IMR-90 (cell line): ENCODE data around the gene NOXO1. TPM values are rescaled to one million over a fixed set of nuclear protein-coding genes. Genes with fewer than 3 reads are reported as not detected.
A peak's percentile ranks its signal among the peaks of the same experiment; 100 is the strongest.

Source experiments
- ATAC-seq: fragments of 200-7000 bp; cut with Tn5 transposase; 2 replicates; pipeline ENCODE4 v1.9.1; 2020; ENCODE audit warnings: low read depth, mild to moderate bottlenecking, moderate library complexity
- BruUV-seq: library from RNA; stranded (reverse); fragments of 400-500 nt; replicated peaks from 2 replicates; lab custom pipeline; 2021; lab: Mats Ljungman, UMichigan
- CTCF ChIA-PET: fragments of 300-600 bp; formaldehyde crosslinking; extraction: SDS; loops from one replicate; lab custom pipeline; 2021; ENCODE audit warnings: antibody characterized with exemption; lab: Yijun Ruan, JAX
- POLR2A ChIA-PET: fragments of 300-600 bp; sonication (Branson Sonifier 250); formaldehyde crosslinking; loops from one replicate; lab custom pipeline; 2022; ENCODE audit warnings: antibody characterized with exemption; ENCODE audit not compliant: unreplicated experiment; lab: Charles Lee
- DNase-seq: peaks from one replicate; pipeline ENCODE4 v3.0.0; 2013
- H2AFZ ChIP-seq: replicated peaks from 2 replicates; pipeline ENCODE3; 2013; ENCODE audit warnings: low read length, mild to moderate bottlenecking; ENCODE audit not compliant: poor library complexity
- H2AK5ac ChIP-seq: 2 replicates; pipeline ENCODE4 v1.6.1; 2013; ENCODE audit warnings: low read depth, low read length, inconsistent platforms
- H2AK9ac ChIP-seq: replicated peaks from 2 replicates; pipeline ENCODE3; 2013; ENCODE audit warnings: mild to moderate bottlenecking, low read depth, low read length, moderate library complexity; ENCODE audit not compliant: poor library complexity
- H2BK120ac ChIP-seq: 2 replicates; pipeline ENCODE4 v1.6.1; 2013; ENCODE audit warnings: low read depth, low read length, inconsistent platforms
- H2BK15ac ChIP-seq: 3 replicates; pipeline ENCODE4 v1.6.1; 2013; ENCODE audit warnings: low read depth, low read length, inconsistent platforms
- H2BK20ac ChIP-seq: 2 replicates; pipeline ENCODE4 v1.6.1; 2013; ENCODE audit warnings: low read depth, mild to moderate bottlenecking, inconsistent platforms, low read length, moderate library complexity
- H2BK5ac ChIP-seq: 2 replicates; pipeline ENCODE4 v1.6.1; 2013; ENCODE audit warnings: mild to moderate bottlenecking, low read depth, low read length, inconsistent platforms; ENCODE audit not compliant: poor library complexity, severe bottlenecking
- H3K14ac ChIP-seq: replicated peaks from 2 replicates; pipeline ENCODE4 v1.6.1; 2013; ENCODE audit warnings: low read depth, low read length, inconsistent platforms
- H3K18ac ChIP-seq: 2 replicates; pipeline ENCODE4 v1.6.1; 2013; ENCODE audit warnings: low read depth, low read length, control low read depth
- H3K23ac ChIP-seq: 2 replicates; pipeline ENCODE4 v1.6.1; 2013; ENCODE audit warnings: low read depth, low read length, inconsistent platforms
- H3K27ac ChIP-seq: 2 replicates; pipeline ENCODE4 v1.5.1; 2013; ENCODE audit warnings: mild to moderate bottlenecking, control low read depth, low read length; ENCODE audit not compliant: insufficient read depth
- H3K27me3 ChIP-seq: 2 replicates; pipeline ENCODE4 v1.6.1; 2013; ENCODE audit warnings: low read length; ENCODE audit not compliant: control insufficient read depth, insufficient read depth
- H3K36me3 ChIP-seq: 2 replicates; pipeline ENCODE4 v1.6.1; 2013; ENCODE audit warnings: low read length, mixed read lengths; ENCODE audit not compliant: control insufficient read depth, insufficient read depth
- H3K4ac ChIP-seq: 2 replicates; pipeline ENCODE4 v1.6.1; 2013; ENCODE audit warnings: low read depth, low read length, inconsistent platforms
- H3K4me1 ChIP-seq: 2 replicates; pipeline ENCODE4 v1.6.1; 2013; ENCODE audit warnings: low read length, mixed read lengths; ENCODE audit not compliant: control insufficient read depth, insufficient read depth
- H3K4me2 ChIP-seq: 2 replicates; pipeline ENCODE4 v1.6.1; 2013; ENCODE audit warnings: low read depth, mild to moderate bottlenecking, control low read depth, low read length, moderate library complexity
- H3K4me3 ChIP-seq: 2 replicates; pipeline ENCODE4 v1.5.1; 2013; ENCODE audit warnings: low read depth, mild to moderate bottlenecking, control low read depth, low read length, moderate library complexity; ENCODE audit not compliant: insufficient read depth
- H3K56ac ChIP-seq: 2 replicates; pipeline ENCODE4 v1.6.1; 2013; ENCODE audit warnings: low read length, inconsistent platforms; ENCODE audit not compliant: insufficient read depth; ENCODE audit errors: extremely low read depth
- H3K79me1 ChIP-seq, 2 experiments: 2 replicates each; pipeline ENCODE4 v1.6.1; 2013; ENCODE audit warnings: low read length in 2 of 2, inconsistent platforms in 1 of 2, low read depth in 1 of 2
- H3K9ac ChIP-seq: 2 replicates; pipeline ENCODE4 v1.6.1; 2013; ENCODE audit warnings: low read depth, low read length, control low read depth
- H3K9me1 ChIP-seq: 2 replicates; pipeline ENCODE4 v1.6.1; 2013; ENCODE audit warnings: low read length, inconsistent platforms; ENCODE audit not compliant: insufficient read depth
- H3K9me3 ChIP-seq: 2 replicates; pipeline ENCODE4 v1.6.1; 2013; ENCODE audit warnings: low read length; ENCODE audit not compliant: control insufficient read depth, insufficient read depth
- H4K20me1 ChIP-seq: 2 replicates; pipeline ENCODE4 v1.6.1; 2013; ENCODE audit warnings: low read length, inconsistent platforms; ENCODE audit not compliant: insufficient read depth
- H4K5ac ChIP-seq: 2 replicates; pipeline ENCODE4 v1.6.1; 2013; ENCODE audit warnings: mild to moderate bottlenecking, low read depth, low read length, control low read depth
- H4K8ac ChIP-seq, 2 experiments: 2 replicates each; pipeline ENCODE4 v1.6.1; 2013; ENCODE audit warnings: low read depth in 2 of 2, low read length in 2 of 2, control low read depth in 1 of 2, inconsistent platforms in 1 of 2
- H4K91ac ChIP-seq: 2 replicates; pipeline ENCODE4 v1.6.1; 2013; ENCODE audit warnings: low read depth, low read length, inconsistent platforms; ENCODE audit not compliant: insufficient read depth
- BHLHE40 ChIP-seq: fragments of 150-350 bp; IDR thresholded peaks from 2 replicates; pipeline ENCODE4 v1.6.1; 2016; ENCODE audit warnings: mild to moderate bottlenecking, low read depth, low read length
- MAFK ChIP-seq: IDR thresholded peaks from 2 replicates; pipeline ENCODE4 v1.6.1; 2012; ENCODE audit warnings: low read depth, low read length, improper control_type of control experiment
- NFE2L2 ChIP-seq: fragments of 150-350 bp; IDR thresholded peaks from 2 replicates; pipeline ENCODE4 v1.6.1; 2016; ENCODE audit warnings: low read depth, mild to moderate bottlenecking, low read length
- POLR2A ChIP-seq: IDR thresholded peaks from 2 replicates; pipeline ENCODE4 v1.6.1; 2012; ENCODE audit warnings: mild to moderate bottlenecking, low read depth, low read length
- RCOR1 ChIP-seq: IDR thresholded peaks from 2 replicates; pipeline ENCODE4 v1.6.1; 2012; ENCODE audit warnings: mild to moderate bottlenecking, low read length, improper control_type of control experiment; ENCODE audit not compliant: insufficient replicate concordance
- SMC3 ChIP-seq: fragments of 150-350 bp; IDR thresholded peaks from 2 replicates; pipeline ENCODE4 v1.6.1; 2016; ENCODE audit warnings: low read depth, mild to moderate bottlenecking, antibody characterized with exemption, low read length, moderate library complexity
- WGBS, 2 experiments: methylation state at CpG; one replicate each; pipeline versions ENCODE4 v1.1.5 to v1.1.7; 2013; ENCODE audit warnings: missing lambda C conversion rate in 2 of 2; ENCODE audit not compliant: insufficient read length in 1 of 2; ENCODE audit errors: extremely low coverage in 2 of 2; 5-methylcytosine and 5-hydroxymethylcytosine counted together
- dilution Hi-C: fragments of 300-500 bp; cut with HindIII; formaldehyde crosslinking; loops from one replicate; pipeline ENCODE4 v1.14.3; 2018; ENCODE audit warnings: low sequenced_read_pairs; ENCODE audit not compliant: unreplicated experiment
- in situ Hi-C: fragments of 300-500 bp; cut with MboI; formaldehyde crosslinking; loops from 3 replicates; pipeline ENCODE4 v1.14.3; 2019; ENCODE audit warnings: low sequenced_read_pairs, inconsistent platforms, mixed read lengths
- intact Hi-C: fragments of 100-400 bp; cut with micrococcal nuclease; formaldehyde crosslinking; loops from 2 replicates; pipeline ENCODE4 v1.10.0; 2022
- polyA plus RNA-seq, 3 experiments: library from polyadenylated mRNA; depleted of rRNA; stranded (reverse); fragments of >200 nt; gene quantifications; 2 replicates each; pipeline ENCODE4 v1.2.3, GENCODE V29; 2012; ENCODE audit warnings: low replicate concordance in 1 of 3
- total RNA-seq: library from RNA; depleted of rRNA; stranded (reverse); fragments of >200 nt; gene quantifications from 2 replicates; pipeline ENCODE4 v1.2.3, GENCODE V29; 2012
- TF ChIP-seq, protein P1 (sequence below): conservative IDR thresholded peaks from 2 replicates; pipeline ENCODE4 v1.5.1; 2012; ENCODE audit warnings: mild to moderate bottlenecking, low read depth, low read length, improper control_type of control experiment

Gene NOXO1
- total and polyA plus RNA-seq, 2 of the 4 experiments (the other 2 are of a cell fraction), result 0.56 TPM; not detected in 1

DNA sequence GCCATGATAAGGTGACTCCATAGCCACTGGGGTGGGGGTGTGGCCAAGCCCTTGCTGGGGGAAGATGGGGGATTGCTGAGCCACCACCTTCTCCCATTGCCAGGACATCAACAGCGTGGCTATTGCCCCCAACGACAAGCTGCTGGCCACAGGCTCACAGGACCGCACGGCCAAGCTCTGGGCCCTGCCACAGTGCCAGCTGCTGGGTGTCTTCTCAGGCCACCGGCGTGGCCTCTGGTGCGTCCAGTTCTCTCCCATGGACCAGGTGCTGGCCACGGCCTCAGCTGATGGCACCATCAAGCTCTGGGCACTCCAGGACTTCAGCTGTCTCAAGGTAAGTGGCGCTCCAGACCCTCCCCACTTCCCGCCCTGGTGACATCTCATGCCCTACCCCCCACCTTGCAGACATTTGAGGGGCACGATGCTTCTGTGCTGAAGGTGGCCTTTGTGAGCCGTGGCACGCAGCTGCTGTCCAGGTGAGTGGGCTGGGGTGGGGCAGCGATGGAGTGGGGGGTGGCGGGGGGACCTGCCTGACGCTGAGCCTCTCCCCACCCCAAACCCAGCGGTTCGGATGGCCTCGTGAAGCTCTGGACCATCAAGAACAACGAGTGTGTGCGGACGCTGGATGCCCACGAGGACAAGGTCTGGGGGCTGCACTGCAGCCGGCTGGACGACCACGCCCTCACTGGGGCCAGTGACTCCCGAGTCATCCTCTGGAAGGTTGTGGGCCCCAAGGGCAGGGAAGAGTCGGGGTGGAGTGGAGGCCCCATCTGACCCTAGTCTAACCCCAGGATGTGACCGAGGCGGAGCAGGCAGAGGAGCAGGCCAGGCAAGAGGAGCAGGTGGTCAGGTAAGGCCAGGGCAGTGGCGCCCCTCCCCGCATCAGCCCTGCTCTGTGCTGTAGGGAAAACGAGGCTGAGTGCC lies 4.1 kb downstream of the NOXO1 start:
- Histone ChIP-seq H3K9ac (no peak overlapping the region), H3K27me3 (peaks cover 25% of the 10 kb centered on the region; the same call in 1 of the 2 replicates), H3K4me2 (no peak overlapping the region), H3K9me1 (no peaks in the 10 kb centered on the region), H3K23ac (no peak overlapping the region), H3K79me1 (peaks cover 0 to 20% of the 10 kb centered on the region in 2 experiments; a peak in 1 of 4 replicates), H3K14ac (no peak overlapping the region), H4K20me1 (no peaks in the 10 kb centered on the region; the same call in 1 of the 2 replicates), H2AFZ (no peak overlapping the region), H2BK5ac (no peak overlapping the region), H4K5ac (no peak overlapping the region), H3K27ac (no peak overlapping the region), H4K91ac (no peak overlapping the region), H3K4me3 (no peak overlapping the region), H4K8ac (no peak overlapping the region), H2BK20ac (no peak overlapping the region), H2AK9ac (no peak overlapping the region), H3K36me3 (peaks cover 48% of the 10 kb centered on the region), H3K56ac (no peak overlapping the region), H2BK15ac (no peak overlapping the region), H3K18ac (no peak overlapping the region), H3K9me3 (no peaks in the 10 kb centered on the region), H3K4me1 (peaks cover 3% of the 10 kb centered on the region; the same call in 1 of the 2 replicates), H2BK120ac (no peak overlapping the region), H2AK5ac (no peak overlapping the region), H3K4ac (no peak overlapping the region)
- TF ChIP-seq SMC3, result no peak
- TF ChIP-seq, protein P1, sequence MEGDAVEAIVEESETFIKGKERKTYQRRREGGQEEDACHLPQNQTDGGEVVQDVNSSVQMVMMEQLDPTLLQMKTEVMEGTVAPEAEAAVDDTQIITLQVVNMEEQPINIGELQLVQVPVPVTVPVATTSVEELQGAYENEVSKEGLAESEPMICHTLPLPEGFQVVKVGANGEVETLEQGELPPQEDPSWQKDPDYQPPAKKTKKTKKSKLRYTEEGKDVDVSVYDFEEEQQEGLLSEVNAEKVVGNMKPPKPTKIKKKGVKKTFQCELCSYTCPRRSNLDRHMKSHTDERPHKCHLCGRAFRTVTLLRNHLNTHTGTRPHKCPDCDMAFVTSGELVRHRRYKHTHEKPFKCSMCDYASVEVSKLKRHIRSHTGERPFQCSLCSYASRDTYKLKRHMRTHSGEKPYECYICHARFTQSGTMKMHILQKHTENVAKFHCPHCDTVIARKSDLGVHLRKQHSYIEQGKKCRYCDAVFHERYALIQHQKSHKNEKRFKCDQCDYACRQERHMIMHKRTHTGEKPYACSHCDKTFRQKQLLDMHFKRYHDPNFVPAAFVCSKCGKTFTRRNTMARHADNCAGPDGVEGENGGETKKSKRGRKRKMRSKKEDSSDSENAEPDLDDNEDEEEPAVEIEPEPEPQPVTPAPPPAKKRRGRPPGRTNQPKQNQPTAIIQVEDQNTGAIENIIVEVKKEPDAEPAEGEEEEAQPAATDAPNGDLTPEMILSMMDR, result no peak
- TF ChIP-seq BHLHE40, result no peak
- no peak for TF ChIP-seq NFE2L2
- no peak for TF ChIP-seq POLR2A
- TF ChIP-seq RCOR1, result no peak
- TF ChIP-seq MAFK, result no peak
- ChIA-PET POLR2A (no interaction called here), CTCF (no interaction called here)
- no peak for DNase-seq
- BruUV-seq, result TSS peak; percentile 38
- in situ Hi-C loops, result no loop called here
- ATAC-seq, result no peak
- dilution Hi-C loops, result no loop called here
- 94% methylated on average over 16 of the region's 33 CpGs; no CpG with 5 or more reads in 1 of the 2 experiments for WGBS, 2 experiments
- intact Hi-C loops, result no loop called here
